OCI-LY7 (cell line): Measurements from ENCODE around the gene ROS1. TPM values are rescaled to one million over a fixed set of nuclear protein-coding genes. Genes with fewer than 3 reads are reported as not detected.

Experiments
- BruUV-seq: library from RNA; stranded (reverse); fragments of 400-500 nt; replicated peaks from 2 replicates; lab custom pipeline; 2021; lab: Mats Ljungman, UMichigan
- CTCF ChIA-PET: fragments of 300-600 bp; sonication (Branson Sonifier 250); formaldehyde crosslinking; loops from one replicate; lab custom pipeline; 2022; ENCODE audit warnings: antibody characterized with exemption; ENCODE audit not compliant: unreplicated experiment; lab: Charles Lee
- POLR2A ChIA-PET: fragments of 300-600 bp; sonication (Branson Sonifier 250); formaldehyde crosslinking; loops from one replicate; lab custom pipeline; 2022; ENCODE audit warnings: antibody characterized with exemption; lab: Charles Lee
- DNase-seq: peaks from one replicate; pipeline ENCODE4 v3.0.0-alpha.2; 2015; ENCODE audit warnings: low spot score
- H2AFZ ChIP-seq: fragments of 200-600 bp; sonication (generic), shearing (Covaris generic); 2 replicates; pipeline ENCODE4 v1.6.1; 2014; ENCODE audit warnings: mild to moderate bottlenecking, antibody characterized with exemption, low read length, moderate library complexity
- H3K27ac ChIP-seq: fragments of 200-600 bp; sonication (generic); 2 replicates; pipeline ENCODE4 v1.5.1; 2014; ENCODE audit warnings: mixed run types, low read depth, mild to moderate bottlenecking, moderate library complexity, low read length, inconsistent platforms; ENCODE audit not compliant: poor library complexity, severe bottlenecking
- H3K36me3 ChIP-seq: fragments of 200-600 bp; sonication (generic); 2 replicates; pipeline ENCODE4 v1.6.1; 2014; ENCODE audit warnings: mild to moderate bottlenecking, antibody characterized with exemption, low read length, moderate library complexity, mixed read lengths; ENCODE audit not compliant: insufficient read depth
- H3K4me1 ChIP-seq: fragments of 200-600 bp; sonication (generic); 2 replicates; pipeline ENCODE4 v1.5.1; 2014; ENCODE audit warnings: mild to moderate bottlenecking, low read length; ENCODE audit not compliant: insufficient read depth, poor library complexity, severe bottlenecking
- H3K4me2 ChIP-seq: fragments of 200-600 bp; sonication (generic); 2 replicates; pipeline ENCODE4 v1.6.1; 2014; ENCODE audit warnings: mild to moderate bottlenecking, low read length
- H3K4me3 ChIP-seq: fragments of 200-600 bp; sonication (generic); 2 replicates; pipeline ENCODE4 v1.5.1; 2014; ENCODE audit warnings: mild to moderate bottlenecking, low read depth, low read length; ENCODE audit not compliant: poor library complexity, severe bottlenecking
- H3K79me2 ChIP-seq: fragments of 200-600 bp; sonication (generic); 2 replicates; pipeline ENCODE4 v1.6.1; 2016; ENCODE audit warnings: low read depth, mild to moderate bottlenecking, low read length, moderate library complexity, mixed read lengths; ENCODE audit not compliant: insufficient read depth
- H3K9me2 ChIP-seq: fragments of 200-600 bp; sonication (generic); 2 replicates; pipeline ENCODE4 v1.6.1; 2016; ENCODE audit warnings: mild to moderate bottlenecking, low read length, mixed read lengths; ENCODE audit not compliant: insufficient read depth
- H3K9me3 ChIP-seq: fragments of 200-600 bp; sonication (generic); 2 replicates; pipeline ENCODE4 v1.6.1; 2014; ENCODE audit warnings: mild to moderate bottlenecking, mixed run types, low read length, mixed read lengths
- H4K20me1 ChIP-seq: fragments of 200-600 bp; sonication (generic); 2 replicates; pipeline ENCODE4 v1.6.1; 2014; ENCODE audit warnings: mild to moderate bottlenecking, antibody characterized with exemption, low read length, moderate library complexity, mixed read lengths; ENCODE audit not compliant: insufficient read depth
- CTCF ChIP-seq: fragments of 200-600 bp; sonication (generic); conservative IDR thresholded peaks from 2 replicates; pipeline ENCODE4 v1.5.1; 2014; ENCODE audit warnings: mild to moderate bottlenecking, antibody characterized with exemption, low read length, moderate library complexity, mixed read lengths
- EZH2phosphoT487 ChIP-seq: fragments of 200-600 bp; sonication (generic); IDR thresholded peaks from 2 replicates; pipeline ENCODE4 v1.6.1; 2018; ENCODE audit warnings: low read depth, borderline replicate concordance, mild to moderate bottlenecking, mixed run types, antibody characterized with exemption, low read length, moderate library complexity, mixed read lengths
- intact Hi-C: fragments of 100-400 bp; cut with micrococcal nuclease; formaldehyde crosslinking; loops from one replicate; pipeline ENCODE4 v1.10.0; 2022; ENCODE audit not compliant: unreplicated experiment
- total RNA-seq, 2 experiments: library from RNA; depleted of rRNA in 1 of 2; stranded (reverse); fragments of >200 nt in 1 of 2; shearing (Covaris generic) in 1 of 2; gene quantifications; 2 replicates each; pipeline ENCODE4 v1.2.3, GENCODE V29; 2014 to 2022

ROS1 gene
- total RNA-seq, 2 experiments from 2014 or later = not detected

- TF ChIP-seq EZH2phosphoT487 = no peak
- TF ChIP-seq CTCF = no peak
- H3K4me1 ChIP-seq = no peaks in the 10 kb centered on the region
- no peaks in the 10 kb centered on the region for H3K36me3 ChIP-seq
- DNase-seq = no peak
- no peaks in the 10 kb centered on the region for H3K9me2 ChIP-seq
- no peak overlapping the region for H3K4me3 ChIP-seq
- CTCF ChIA-PET = no interaction called here
- POLR2A ChIA-PET = no interaction called here
- no peak overlapping the region for H2AFZ ChIP-seq
- H3K9me3 ChIP-seq = no peaks in the 10 kb centered on the region
- intact Hi-C loops = no loop called here
- no peaks in the 10 kb centered on the region for H4K20me1 ChIP-seq
- no TSS peak for BruUV-seq
- no peak overlapping the region for H3K27ac ChIP-seq
- no peaks in the 10 kb centered on the region for H3K79me2 ChIP-seq
- no peak overlapping the region for H3K4me2 ChIP-seq
Observed at GRCh38 chr6:117307655-117308054, 118.1 kb downstream of the ROS1 start.

- Histone ChIP-seq H3K9me3 (no peaks in the 10 kb centered on the region), H3K36me3 (no peaks in the 10 kb centered on the region), H3K4me1 (no peaks in the 10 kb centered on the region), H3K27ac (no peak overlapping the region), H3K4me2 (no peak overlapping the region), H3K9me2 (no peaks in the 10 kb centered on the region), H4K20me1 (no peaks in the 10 kb centered on the region), H2AFZ (no peak overlapping the region), H3K79me2 (no peaks in the 10 kb centered on the region), H3K4me3 (no peak overlapping the region)
- intact Hi-C loops = no loop called here
- TF ChIP-seq EZH2phosphoT487 (no peak), CTCF (no peak)
- ChIA-PET POLR2A (no interaction called here), CTCF (no interaction called here)
- no peak for DNase-seq
- BruUV-seq = no TSS peak
Observed at GRCh38 chr6:117306227-117306790, 119.4 kb downstream of the ROS1 start.

GRCh38 chr6:117304446-117304845 lies 121.3 kb downstream of the ROS1 start:
- BruUV-seq = no TSS peak

More at GRCh38 chr6:117304446-117304845, 121.3 kb downstream of the ROS1 start:
- DNase-seq = no peak
- intact Hi-C loops = no loop called here
- no peak overlapping the region for H3K27ac ChIP-seq
- CTCF ChIA-PET = no interaction called here
- no peaks in the 10 kb centered on the region for H4K20me1 ChIP-seq
- TF ChIP-seq CTCF = no peak
- no peak for TF ChIP-seq EZH2phosphoT487
- H3K9me3 ChIP-seq = no peaks in the 10 kb centered on the region; the same call in 1 of the 2 replicates
- H3K79me2 ChIP-seq = no peaks in the 10 kb centered on the region
- no peak overlapping the region for H3K4me3 ChIP-seq
- H3K4me1 ChIP-seq = no peaks in the 10 kb centered on the region
- POLR2A ChIA-PET = interaction anchor here (0.7 to 1.2 kb wide), 2 partner anchors 77 to 258 kb away, joined by 3 read pairs; no protein-coding TSS in a partner anchor
- H3K36me3 ChIP-seq = no peaks in the 10 kb centered on the region
- no peaks in the 10 kb centered on the region for H3K9me2 ChIP-seq
- no peak overlapping the region for H3K4me2 ChIP-seq
- H2AFZ ChIP-seq = no peak overlapping the region
